Femur (tissue), 1 donor: ENCODE data around the gene CELF4.
A peak's percentile ranks its signal among the peaks of the same experiment; 100 is the strongest.

Experiments
- DNase-seq: peaks from one replicate; pipeline ENCODE4 v3.0.0-alpha.2; 2017

CELF4 gene

DNA sequence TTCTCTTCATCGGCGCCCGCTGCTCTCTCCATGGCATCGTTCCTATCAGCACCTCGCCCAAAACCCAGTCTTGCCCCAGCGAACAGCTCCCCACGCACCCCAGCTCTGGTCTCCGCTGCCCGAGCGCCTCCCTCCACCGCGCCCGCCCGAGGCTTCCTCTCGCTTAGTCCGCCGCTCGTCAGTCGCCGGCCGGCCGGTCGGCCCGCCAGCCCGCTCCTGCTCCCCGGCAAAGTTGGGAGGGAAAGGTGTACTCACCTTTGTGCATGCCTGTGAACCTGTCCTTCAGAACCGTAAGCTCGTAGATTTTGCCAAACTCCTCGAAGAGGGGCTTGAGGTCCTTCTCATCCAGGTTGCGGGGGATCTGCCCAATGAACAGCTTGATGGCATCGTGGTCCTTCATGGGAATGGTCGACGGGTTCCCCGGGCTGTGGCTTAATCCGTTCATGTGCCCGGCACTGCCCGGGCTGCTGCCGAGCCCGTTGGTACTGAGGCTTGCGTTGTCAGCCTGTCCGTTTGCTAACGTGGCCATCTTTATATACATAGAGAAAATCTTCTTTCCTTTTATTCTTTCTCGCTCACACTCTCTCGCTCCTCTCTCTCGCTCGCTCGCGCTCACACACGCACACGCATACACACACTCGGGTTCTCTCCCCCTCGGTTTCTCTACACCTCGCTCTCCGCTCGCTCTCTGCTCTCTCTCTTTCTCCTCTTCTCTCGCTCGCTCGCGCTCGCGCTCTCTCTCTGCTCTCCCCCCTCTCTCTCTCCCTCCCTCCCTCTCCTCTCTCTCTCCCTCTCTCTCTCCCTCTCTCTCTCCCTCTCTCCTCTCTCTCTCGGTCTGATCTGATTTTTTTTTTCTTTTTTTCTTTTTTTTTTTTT, at the start of gene CELF4:
TSS of gene CELF4 (minus strand) at position 698 of the 876 bp plus-strand sequence.
- DNase-seq = peak; percentile 29

DNA sequence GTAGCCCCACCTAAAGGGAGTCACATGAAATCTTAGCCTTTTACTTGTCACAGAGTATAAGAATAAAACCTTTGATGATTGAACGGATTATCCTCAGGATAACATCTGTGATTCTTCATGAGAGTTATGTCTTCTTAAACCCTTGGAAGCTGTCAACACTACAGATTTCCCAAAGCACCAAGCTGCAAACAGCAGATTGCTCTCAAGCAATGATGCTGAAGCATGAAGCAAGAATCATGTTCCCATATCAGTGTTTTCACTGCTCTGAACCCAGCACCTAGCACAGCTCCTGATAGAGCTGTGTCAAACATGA, 47.6 kb upstream of the CELF4 start:
- DNase-seq = no peak

DNA sequence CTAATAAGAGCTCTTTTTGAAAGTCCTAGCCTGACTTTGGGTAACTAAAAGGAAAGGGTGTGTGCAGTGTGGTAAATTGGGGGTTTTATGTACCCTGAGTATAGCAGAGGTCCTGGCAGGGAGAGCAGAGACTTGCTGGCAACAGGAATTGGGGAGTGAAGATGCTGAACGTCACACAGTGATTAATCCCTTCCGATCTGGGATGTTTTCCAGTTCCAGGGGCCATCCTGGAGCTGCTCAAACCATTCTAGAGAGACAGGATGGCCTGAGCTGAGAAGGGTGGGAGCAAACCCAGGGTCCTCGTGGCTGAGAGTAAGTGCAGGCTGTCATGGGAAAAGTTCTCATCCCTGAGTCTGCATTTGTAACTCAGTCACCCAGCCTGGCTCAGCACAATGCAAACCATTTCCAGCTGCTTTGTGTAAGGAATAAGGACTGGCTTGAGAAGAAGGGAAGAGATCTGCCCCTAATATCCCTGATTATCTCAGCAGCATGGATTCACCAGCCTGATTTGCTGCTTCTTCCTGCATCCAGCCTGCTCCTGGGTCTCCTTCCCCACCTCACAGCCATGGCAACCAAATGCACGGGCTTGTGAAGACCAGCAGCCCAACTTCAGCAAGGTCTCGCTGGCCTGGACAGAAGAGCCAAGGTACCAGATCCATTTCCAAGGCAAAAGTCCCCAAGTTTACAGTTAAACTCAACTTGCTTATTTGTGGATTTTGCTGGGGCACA, 47.1 kb upstream of the CELF4 start:
- DNase-seq = peak; percentile 23

DNA sequence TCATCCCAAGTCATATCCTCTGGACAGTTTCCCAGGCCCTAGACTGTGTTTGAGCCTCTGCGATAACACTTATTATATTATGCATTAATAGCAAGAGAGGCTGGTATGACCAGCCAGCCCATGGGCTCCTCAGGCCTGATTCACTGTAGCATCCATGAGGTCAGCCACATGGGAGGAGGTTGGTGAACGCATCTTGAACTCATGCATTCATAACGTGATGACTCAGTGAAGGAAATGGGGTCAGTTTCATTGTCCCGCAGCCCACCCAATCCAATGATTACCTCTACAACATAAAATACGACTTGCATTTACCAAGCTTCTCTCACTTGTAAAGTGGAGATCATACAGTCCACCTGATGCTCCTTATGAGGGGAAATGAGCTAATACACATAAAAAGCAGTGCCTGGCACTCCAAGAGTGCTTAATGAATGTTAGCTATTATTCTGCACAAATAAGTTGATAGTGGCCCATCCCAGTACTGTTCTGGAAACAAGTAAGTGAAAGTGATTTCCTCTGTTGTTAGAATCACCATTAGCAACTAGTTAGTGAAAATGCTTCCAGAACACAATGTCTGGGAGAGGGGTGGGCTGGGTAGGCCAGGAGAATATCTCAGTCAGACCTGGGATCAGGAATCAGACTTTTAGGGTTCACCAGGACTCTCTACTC, 46.1 kb upstream of the CELF4 start:
- no peak for DNase-seq

DNA sequence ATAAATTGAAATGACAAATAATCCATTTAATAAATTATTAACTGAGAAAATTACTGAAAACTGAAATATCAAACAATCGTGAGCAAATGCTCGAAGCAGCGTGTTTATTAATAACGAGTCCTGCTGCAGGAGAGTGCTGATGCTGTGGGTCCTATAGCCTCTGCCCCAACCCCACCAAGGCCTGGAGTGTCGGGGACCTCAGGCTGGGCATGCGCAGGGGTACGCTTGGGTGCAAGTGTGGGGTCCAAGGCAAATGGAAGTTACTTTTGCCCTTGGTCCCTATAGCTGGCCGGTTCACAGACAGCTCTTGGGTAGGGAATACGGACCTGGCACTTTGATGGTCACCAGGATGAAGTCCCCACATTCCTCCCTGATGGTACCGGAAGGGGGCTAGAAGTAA, 43.3 kb upstream of the CELF4 start:
- DNase-seq = no peak

DNA sequence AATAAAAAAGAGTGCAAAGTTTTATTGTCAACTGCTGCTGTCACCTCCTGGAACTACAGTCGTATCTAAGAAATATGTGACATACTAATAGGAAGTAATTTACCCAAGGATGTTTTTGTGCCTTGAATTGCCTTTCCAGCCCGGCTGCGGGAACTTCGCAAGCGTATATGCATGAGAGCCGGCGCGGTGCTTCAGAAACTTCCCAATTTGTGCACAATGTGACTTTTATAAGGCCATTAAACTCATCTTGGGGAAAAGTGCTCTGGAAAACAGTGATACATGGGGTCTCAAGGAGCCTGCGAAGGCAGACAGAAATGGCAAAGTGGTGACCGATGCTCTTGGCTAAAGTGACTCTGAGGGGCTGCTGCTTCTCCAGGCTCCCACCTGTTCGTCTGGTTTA, 41.7 kb upstream of the CELF4 start:
- DNase-seq = no peak

DNA sequence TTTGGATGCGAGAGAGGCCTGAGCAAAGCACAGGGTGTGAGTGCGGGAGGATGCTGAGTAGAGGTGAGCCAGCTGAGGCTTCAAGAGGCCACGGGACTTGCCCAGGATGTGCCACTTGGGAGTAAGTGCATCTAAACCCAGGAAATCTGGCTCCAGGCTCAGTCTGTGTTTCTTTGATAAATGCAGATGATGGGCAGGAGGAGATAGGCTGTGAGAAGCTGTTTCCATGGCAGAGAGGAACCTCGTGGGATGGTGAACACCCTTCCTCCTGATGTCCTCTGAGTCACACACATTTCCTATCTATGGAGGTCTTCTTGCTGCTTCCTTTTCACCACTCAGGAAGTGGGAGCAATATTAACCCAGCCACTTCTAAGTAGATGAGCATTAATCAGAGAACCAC, 38.4 kb upstream of the CELF4 start:
- no peak for DNase-seq

DNA sequence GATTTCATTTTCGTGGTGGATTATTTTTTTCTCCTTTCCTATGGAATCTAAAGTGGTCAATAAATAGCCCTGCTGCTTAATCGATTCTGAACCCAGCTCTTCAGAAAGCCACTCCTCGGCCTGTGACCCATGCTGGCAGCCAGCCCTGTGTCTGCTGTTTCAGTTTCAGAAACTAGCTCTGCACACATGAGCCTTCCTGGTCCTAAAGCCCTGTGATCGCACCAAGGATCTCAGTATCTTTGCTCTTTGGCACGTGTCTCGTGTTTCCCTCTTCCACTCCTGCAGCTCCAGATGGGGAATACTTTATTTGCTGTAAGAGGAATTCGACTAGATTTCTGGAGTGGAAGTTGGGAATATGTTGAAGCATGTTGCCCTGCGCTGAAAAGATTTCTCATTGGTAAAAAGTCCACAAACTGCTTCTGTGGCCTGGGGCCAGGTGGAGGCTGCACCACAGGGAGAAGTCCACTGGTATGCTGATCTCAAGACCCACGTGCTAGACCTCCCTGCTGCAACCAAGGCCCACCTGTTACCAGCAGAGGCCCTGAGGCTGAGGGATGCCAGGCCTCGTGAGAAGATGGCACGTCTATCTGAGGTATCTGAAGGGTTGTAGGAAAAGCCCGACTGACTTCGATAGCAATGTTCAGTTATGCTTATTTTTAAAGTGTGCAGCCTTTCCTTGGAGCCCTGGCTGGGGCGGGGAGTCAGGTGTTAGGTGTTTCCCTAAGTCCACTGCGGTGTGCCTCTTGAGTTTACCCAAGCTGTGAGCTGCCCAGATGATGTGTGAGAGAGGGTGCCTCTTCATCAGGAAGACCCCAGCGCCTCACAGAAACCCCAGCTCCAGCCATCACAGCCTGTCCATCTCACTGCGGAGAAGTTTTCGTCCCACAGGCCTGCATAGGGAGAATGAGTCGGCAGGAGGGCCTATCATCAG, 33.6 kb upstream of the CELF4 start:
- DNase-seq = no peak

DNA sequence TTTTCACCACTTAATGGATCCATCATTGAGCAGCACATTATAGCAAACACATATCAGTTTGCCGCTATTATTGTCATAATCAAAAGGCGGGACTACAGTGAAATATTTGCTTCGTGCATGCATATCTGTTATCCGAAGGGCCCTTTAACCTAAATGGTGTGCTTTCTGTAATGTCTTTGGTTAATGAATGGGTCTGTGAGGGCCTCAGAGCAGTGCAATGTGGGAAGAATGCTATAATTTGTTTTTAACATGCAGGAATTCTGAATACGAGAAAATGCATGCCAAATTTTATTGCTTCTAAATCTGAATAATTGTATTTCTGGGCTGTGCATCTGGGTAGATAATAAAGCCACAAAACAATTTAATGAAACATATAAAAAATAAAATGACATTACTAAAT, 32.8 kb upstream of the CELF4 start:
- DNase-seq = no peak

DNA sequence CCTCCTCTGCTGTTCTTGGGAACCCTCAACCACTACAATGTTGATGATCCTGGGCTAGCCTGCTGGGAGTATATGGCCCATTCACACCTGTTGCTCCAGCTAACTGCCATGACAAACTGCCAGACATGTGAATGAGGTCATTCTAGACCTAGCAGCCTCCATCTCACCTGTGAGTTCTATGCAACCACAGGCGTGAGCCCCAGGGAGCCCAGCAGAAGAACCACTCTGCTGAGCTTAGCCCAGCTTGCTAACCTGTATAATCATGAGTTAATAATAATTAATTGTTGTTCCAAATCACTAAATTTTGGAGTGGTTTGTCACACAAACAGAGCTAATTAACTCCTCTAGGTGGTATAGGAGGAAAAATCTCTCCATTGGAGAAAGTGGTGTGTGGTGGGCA, 24.7 kb upstream of the CELF4 start:
- DNase-seq = no peak

DNA sequence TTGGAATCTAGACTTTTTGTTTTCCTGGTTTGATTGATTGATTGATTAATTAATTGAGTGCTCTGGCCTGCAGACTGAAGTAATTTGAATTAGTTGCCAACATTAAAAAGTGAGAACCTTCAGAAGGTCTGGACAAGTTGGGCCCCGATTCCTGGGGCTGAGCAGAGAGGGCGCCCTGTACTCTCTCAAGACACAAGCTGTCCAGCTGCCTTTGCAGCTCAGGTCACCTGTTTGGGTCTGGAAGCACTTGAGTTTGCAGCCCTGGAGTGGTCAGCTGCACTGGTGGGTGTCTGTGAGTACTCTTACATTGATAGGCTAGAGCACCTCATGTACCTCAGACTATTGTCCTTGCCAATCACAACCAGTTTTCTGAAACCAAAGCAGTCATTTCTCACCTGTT, 22.7 kb upstream of the CELF4 start:
- no peak for DNase-seq

DNA sequence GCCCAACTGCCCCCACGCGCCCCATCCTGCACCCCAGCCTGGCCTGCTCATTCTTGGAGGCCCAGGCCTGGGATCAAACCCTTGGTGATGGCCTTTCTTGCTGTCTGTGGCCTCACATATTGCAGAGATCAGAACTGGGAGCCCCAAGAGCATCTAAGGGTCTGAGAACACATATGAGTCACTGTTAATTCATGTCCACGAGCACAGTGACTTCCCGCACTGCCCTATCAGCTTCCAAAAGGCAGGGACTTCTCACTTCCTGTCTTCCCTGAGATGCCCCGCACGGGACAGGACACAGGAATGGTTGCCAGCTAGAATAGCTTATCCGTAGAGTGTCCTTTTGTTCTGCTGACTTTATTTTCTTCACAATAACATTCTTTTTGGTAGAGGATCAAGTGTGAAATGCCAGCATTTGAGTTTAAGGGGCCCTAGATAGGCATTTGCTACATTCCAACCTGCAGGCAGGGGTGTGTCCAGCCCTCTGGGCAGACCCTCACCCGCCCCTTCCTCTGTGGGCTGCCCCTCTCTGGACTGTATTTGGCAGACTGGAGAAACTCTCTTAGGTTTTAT, 21.1 kb upstream of the CELF4 start:
- DNase-seq = no peak

DNA sequence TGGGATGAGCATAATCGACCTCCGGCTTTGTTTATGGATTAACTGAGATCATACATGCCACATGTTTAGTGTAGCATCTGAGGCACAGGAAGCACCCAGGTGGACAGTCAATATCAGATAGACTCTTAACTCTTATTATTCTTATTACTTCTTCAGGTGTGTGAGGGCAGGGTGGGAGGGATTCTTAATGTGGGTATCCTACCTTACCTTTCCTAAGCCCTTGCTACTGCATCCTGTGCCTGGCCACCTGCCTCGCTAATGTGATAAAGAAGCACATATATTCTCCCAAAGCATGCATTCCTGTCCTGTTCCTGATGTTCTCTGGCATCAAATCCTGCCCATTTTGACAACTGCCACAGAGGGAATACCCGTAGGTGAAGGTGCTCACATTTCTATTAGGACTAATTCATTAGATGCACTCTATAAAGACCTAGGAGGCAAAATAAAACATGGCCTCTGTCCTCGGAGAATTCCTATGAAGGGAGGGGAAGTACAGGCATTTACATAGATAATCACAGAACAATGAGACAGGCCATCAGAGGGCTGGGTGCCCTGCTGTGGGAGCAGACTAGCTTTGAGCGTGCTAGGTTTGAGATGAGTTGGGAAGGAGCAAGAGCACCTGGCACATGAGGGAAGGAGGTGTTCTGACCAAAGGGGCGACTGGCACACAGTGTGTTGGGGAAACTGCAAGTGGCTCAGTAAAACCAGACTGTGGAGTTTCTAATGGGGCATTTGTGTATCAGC, 19.5 kb upstream of the CELF4 start:
- DNase-seq = no peak

DNA sequence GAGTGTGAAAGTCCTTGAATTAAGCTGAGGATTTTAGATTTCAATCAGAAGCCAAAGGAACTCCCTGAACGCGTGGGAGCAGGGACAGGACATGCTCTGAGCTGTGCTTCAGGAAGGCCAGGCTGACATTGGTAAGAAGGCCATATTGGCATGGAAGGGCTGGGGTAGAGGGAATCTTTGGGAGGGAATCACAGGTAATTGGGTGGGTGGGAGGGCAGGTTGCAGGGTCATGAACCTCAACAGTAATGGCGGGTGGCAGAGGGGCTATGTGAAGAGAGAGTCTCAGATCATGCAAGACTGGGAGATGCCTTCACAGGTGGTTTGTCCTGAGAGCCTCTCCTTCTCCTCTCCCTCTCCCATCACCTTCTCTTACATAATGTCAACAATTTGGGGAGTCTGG, 18.6 kb upstream of the CELF4 start:
- no peak for DNase-seq

DNA sequence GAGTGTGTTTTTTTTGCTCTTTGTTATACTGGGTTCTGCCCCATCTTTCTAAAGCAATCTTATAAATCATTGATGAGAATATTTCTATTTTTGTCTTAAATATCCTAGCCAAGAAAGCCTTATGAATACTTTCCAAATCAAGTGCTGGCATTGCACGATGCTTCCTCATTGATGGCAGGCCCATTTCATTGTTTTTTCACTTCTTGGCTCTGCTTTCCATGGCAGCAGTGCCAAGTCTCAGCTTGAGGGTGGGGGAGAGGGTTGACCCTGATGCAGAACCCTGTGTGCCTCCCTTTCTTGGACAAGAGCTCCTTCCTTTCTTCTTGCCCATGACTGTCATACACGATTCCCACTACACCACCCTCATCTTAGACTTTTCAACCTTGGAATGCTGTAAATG, 16.7 kb upstream of the CELF4 start:
- DNase-seq = no peak

DNA sequence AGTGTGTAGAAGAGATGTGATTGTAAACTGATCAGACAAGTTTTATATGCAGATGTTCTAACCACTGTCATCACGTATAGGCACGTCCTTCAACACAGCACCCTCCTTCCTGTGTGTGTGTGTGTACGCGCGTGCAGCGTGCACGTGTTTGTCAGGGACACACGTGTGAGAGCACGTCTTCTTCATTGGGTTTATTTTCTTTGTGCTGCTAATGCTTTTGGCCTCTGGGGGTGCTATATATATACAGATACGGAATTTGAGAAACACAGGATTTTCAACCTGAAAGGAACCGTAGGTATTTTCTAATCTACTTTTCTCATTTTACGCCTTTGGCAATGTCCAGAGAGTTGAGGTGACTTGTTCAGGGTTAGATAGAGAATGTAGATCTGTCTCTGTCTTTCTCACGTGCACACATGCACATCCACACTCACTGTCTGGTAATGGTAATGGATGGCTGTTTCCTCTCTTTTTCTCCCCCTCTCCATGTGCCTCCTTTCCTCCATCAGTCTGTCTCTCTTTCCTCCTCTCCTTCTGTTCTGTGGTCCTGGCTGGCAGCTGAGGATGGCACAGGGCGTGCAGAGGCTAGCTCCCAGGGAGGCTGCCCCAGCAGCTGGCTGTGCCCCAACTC, 13.4 kb upstream of the CELF4 start:
- no peak for DNase-seq

DNA sequence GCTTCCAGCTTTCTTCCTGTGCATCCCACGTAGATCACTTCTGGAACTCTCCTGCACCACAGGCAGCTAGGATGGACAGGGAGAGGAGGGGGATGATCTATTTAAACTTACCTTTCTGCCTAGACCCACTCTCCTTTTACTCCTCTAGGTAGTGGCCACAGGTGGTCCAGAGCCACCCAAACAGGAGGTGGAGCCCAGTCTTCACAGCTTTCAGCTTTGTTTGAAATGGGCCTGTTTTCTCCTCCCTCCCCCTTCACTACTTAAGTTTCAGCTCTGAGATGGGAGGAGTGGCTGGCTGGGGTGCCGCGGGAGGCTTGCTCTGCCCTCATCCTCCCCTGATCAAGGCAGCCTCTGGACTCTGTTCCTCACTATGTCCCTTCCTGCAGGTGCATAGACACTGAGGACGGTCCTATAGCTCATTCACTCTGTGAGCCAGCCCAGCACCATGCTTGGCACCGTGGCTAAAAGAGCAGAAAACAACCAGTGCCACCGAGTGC, 12.6 kb upstream of the CELF4 start:
- no peak for DNase-seq

DNA sequence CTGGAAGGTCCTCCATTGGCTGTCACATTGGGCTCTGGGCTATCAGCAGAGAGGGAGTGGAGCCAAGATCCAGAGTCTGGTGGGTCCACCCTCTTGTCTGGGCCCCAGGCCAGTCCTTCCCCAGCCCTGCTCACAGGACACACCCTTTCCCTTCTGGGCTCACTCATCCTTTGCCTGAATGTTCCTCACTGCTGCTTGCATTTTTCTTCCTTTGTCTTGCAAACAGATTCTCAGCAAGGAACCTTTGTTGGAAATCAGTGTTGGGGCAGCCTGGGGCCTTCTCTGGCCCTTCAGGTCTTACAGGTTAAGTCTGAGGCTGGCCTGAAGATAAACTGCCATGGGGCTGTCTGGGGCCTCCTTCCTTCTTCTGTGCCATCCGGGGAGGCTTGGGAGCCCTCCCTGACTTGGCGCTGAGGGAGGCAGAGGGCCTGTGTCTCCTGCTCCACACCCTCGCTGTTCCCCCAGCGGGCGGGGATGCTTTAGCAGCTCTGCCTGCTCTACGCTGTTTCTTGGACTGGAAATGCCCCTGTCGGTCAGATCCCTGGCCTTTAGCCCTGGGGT, 11.5 kb upstream of the CELF4 start:
- DNase-seq = peak; percentile 57

DNA sequence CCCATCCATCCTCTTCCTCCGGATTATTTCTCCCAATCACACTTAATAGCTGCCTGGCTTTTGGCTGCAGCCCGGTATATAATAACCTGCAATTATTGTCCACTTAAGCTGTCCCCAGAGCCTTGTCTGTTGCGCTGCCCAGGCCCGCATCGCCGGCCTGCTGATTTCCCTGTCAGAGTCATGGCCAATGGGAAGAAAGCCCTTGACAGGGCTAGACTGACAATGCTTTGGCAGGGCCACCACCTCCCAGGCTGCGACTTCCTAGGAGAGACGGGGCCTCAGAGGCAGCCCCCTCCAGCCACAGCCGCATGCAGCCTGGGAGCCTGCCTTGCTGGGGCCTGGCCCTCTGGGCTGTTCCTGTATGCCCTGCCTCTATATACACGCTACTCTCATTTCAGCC, 10.0 kb upstream of the CELF4 start:
- no peak for DNase-seq

DNA sequence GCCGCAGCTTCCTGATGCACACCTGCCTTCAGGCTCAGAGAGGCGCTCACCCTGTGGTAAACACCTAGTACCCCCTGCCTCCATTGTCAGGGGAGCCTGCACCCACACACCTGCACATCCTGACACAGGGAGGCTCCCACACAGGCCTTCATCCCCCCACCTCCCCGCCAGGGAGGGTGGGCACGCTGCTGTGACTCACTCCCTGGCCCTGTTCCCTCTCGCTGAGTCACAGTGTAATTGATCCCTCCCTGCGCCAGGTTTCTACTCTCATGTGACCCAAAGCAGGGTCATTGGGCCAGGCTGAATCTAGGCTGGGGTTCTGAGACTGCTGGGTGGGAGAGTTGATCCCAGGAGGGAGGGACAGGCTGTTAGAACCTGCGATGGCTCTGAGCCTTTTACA, 8.5 kb upstream of the CELF4 start:
- DNase-seq = no peak

DNA sequence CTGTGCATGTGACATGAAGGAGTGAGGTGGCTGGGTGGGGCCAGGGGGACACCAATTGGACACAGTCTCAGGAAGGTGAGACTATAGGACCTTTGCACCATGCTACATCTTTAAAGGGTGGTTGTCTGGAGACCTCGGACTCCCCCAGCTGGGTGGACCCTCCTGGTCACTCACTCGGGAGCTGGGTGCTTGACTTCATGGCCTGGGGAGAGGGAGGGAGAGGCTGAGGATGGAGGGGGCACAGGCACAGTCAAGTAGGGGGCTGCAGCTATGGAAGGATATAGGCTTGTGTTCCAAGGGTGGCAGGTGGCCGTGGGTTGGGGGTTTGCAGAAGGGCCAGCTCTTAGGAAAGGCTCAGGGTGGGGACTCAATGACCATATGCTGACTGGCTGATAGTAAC, 7.1 kb upstream of the CELF4 start:
- DNase-seq = no peak
